Activated CD8-positive, alpha-beta memory T cell treated with anti-CD3 and anti-CD28 coated beads for 4 hours (primary cell): ENCODE data around the gene FAF1.

Source experiments
- DNase-seq, 2 donors: peaks; one replicate each; pipeline ENCODE4 v3.0.0-alpha.2; 2020; ENCODE audit warnings: low read depth in 2 of 2

Gene FAF1

GRCh38 chr1:50427818-50428779 is 532.0 kb downstream of the FAF1 start:
- no peak for DNase-seq

- DNase-seq, result no peak
Observed at GRCh38 chr1:50427086-50427817, 532.8 kb downstream of the FAF1 start.

- no peak for DNase-seq
Observed at GRCh38 chr1:50426702-50427085, 533.4 kb downstream of the FAF1 start.

GRCh38 chr1:50426108-50426700 is 533.9 kb downstream of the FAF1 start:
- DNase-seq, result no peak

- DNase-seq, result no peak
Observed at GRCh38 chr1:50425376-50426107, 534.5 kb downstream of the FAF1 start.

- no peak for DNase-seq
Observed at GRCh38 chr1:50424884-50425375, 535.1 kb downstream of the FAF1 start.

GRCh38 chr1:50424045-50424883 is 535.8 kb downstream of the FAF1 start:
- DNase-seq, result no peak

- DNase-seq, result no peak
Observed at GRCh38 chr1:50423670-50424000, 536.4 kb downstream of the FAF1 start.

- no peak for DNase-seq
Observed at GRCh38 chr1:50422946-50423669, 537.0 kb downstream of the FAF1 start, which contains the start of gene DMRTA2. TSS of gene DMRTA2 (minus strand) at chr1:50423443. CDS start at chr1:50421536, 1,907 bp downstream.

GRCh38 chr1:50422675-50422945 is 537.5 kb downstream of the FAF1 start:
- no peak for DNase-seq

GRCh38 chr1:50421768-50422674 is 538.0 kb downstream of the FAF1 start:
- no peak for DNase-seq

- DNase-seq, result no peak
Observed at GRCh38 chr1:50421366-50421748, 538.7 kb downstream of the FAF1 start.

- DNase-seq, result no peak
Observed at GRCh38 chr1:50420689-50421365, 539.2 kb downstream of the FAF1 start.

GRCh38 chr1:50419907-50420677 is 540.0 kb downstream of the FAF1 start:
- no peak for DNase-seq

- DNase-seq, result no peak
Observed at GRCh38 chr1:50419192-50419906, 540.7 kb downstream of the FAF1 start.

- no peak for DNase-seq
Observed at GRCh38 chr1:50418600-50419109, 541.4 kb downstream of the FAF1 start.
